ENCODE results near the gene AUP1.

- no peak for TF ChIP-seq POLR2A (IDR thresholded peaks at IDR 0.05)
- no peak for TF ChIP-seq CTCF (IDR thresholded peaks at IDR 0.05)
Observed at GRCh38 chr2:74540291-74540690, 10.8 kb upstream of the AUP1 start.

Measured in heart left ventricle (tissue), 13 donors.